Measurements from ENCODE around the gene KDSR. TPM values are rescaled to one million over a fixed set of nuclear protein-coding genes. Genes with fewer than 3 reads are reported as not detected.

The KDSR gene
- polyA plus RNA-seq, 3 donors: 39.3 to 51.5 (median 42.7) TPM

GRCh38 chr18:63315131-63315662 lies 51.8 kb downstream of the KDSR start:
- no peak for DNase-seq (ENCODE audit: extremely low read depth in 1 of 11, low read depth in 9 of 11, low spot score in 4 of 11)

GRCh38 chr18:63314062-63314790 lies 52.8 kb downstream of the KDSR start:
- DNase-seq (ENCODE audit: extremely low read depth in 1 of 11, low read depth in 9 of 11, low spot score in 4 of 11): no peak

- no peak for DNase-seq (ENCODE audit: extremely low read depth in 1 of 11, low read depth in 9 of 11, low spot score in 4 of 11)
Observed at GRCh38 chr18:63313396-63313917, 53.5 kb downstream of the KDSR start.

DNA sequence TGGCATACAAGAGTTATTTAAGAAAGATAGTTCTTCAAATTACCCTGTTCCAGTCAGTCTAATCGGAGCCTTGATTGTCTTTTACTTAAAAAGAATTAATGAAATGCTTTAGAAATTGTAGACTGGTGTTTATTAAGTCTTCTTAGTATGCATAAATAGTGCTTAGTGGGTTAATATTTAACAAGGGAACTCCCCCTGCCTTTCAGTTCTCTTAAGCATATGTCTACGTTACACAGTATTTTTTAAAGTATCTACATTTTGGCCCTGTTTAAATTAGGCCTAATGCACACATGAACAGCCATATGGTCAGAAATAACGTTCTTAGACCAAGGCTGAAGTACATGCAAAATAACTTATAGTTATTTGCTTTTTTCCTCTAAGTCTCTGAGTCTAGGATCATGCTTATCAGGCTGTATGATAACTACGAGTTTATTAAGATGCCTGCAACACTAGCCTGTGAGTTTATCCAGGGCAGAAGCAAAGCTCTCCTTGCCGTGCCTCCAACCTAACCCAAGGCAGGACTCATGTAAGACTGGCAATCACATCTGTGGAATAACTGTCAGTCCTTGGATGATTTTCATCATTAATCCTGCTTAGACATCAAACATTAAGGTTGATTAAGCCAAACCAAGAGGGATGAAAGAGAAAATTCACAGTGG lies 54.1 kb downstream of the KDSR start:
- DNase-seq (ENCODE audit: extremely low read depth in 1 of 11, low read depth in 9 of 11, low spot score in 4 of 11): no peak

- DNase-seq (ENCODE audit: extremely low read depth in 1 of 11, low read depth in 9 of 11, low spot score in 4 of 11): no peak
Observed at GRCh38 chr18:63312019-63312409, 55.0 kb downstream of the KDSR start.

DNA sequence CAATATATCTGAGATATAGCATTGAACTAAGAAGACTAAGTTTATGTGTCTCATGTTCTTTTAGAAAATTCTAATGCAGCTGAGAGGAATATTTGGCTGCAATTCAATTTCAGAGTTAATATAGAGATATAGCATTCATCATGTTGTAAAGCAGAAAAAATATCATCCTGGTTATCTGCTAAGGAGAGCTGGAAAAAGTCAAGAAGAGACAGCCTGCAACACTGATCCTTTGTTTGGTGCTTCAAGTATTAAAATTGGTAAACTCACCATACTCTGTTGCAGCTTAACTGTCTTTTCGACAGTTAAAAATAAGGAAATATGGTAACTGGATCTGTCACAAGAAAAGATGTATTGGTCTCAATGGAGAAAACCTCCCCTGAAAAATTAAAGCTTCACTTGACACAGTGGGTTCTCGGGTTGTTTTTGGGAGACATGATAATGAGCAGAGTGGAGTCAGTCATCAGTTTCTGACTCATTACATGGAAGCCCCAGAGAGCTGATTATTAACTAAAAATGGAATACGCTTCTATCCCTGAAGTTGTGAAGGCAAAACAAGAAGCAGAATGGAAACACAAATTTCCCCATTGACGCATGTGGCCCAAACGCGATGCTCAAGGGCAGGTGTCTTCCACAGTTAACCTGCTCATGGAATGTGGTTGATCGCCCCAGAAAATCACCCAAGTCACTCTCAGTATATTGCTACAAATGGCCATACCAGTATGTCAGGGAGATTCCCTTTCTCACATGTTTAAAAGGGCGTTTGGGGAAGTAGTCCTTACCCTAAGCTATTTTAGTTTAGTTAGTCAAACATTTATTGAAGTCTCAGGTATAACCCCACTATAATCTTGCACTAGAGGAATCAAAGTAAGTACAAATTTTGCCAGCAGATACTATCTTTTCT lies 55.6 kb downstream of the KDSR start:
- no peak for DNase-seq (ENCODE audit: extremely low read depth in 1 of 11, low read depth in 9 of 11, low spot score in 4 of 11)

- no peak for DNase-seq (ENCODE audit: extremely low read depth in 1 of 11, low read depth in 9 of 11, low spot score in 4 of 11)
Observed at GRCh38 chr18:63309422-63309821, 57.6 kb downstream of the KDSR start.

DNA sequence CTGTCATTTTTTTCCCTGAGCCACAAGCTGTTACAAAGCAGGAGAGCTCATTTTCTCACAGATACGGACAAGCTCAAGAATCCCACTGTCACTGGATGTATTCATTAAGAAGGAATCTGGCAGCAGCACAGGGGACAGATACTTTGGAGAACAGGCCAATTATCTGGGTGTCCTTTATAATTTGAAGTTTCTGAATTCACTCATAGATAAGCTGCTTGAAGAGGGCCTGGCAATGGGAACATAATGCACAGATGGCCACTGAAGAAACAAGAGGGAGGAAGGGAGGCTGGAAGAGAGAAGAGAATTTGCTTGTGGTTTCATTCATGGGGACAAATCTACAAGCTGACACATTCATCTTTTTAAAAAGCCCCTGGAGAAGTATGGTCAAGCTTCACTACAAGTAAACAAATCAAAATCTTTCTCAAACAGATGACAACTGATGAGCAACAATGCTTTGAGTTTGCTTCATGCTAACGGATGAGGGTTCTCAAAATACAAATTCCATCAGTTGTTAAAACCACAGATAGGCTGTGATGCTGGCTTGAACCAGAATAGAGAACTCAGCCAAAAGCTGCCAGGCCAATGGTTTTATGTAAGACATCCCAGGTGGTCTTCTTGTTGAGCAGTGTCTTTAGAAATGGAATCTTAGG lies 59.3 kb downstream of the KDSR start:
- no peak for DNase-seq (ENCODE audit: extremely low read depth in 1 of 11, low read depth in 9 of 11, low spot score in 4 of 11)

GRCh38 chr18:63306819-63307550 lies 60.0 kb downstream of the KDSR start:
- DNase-seq (ENCODE audit: extremely low read depth in 1 of 11, low read depth in 9 of 11, low spot score in 4 of 11): no peak

- DNase-seq (ENCODE audit: extremely low read depth in 1 of 11, low read depth in 9 of 11, low spot score in 4 of 11): no peak
Observed at GRCh38 chr18:63306249-63306648, 60.8 kb downstream of the KDSR start.

DNA sequence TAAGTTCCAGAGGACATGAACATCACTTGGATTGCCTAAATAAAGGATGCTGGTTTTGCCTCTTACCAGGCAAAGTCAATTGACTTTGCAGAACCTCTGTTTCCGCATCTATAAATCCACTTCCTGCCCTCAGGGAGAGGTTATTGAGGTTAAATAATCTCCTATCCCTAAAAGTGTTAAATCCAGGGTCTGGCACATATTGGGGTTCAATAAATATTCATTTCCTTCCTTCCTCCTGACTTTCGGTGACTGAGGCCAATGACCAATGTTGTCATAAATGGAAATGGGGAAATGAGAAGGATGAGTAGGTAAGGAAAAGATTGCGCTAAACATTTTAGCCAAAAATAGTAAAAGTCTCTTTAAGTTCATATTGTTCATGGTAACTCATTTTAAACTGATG lies 63.5 kb downstream of the KDSR start:
- no peak for DNase-seq (ENCODE audit: extremely low read depth in 1 of 11, low read depth in 9 of 11, low spot score in 4 of 11)

- no peak for DNase-seq (ENCODE audit: extremely low read depth in 1 of 11, low read depth in 9 of 11, low spot score in 4 of 11)
Observed at GRCh38 chr18:63302636-63303405, 64.2 kb downstream of the KDSR start.

DNA sequence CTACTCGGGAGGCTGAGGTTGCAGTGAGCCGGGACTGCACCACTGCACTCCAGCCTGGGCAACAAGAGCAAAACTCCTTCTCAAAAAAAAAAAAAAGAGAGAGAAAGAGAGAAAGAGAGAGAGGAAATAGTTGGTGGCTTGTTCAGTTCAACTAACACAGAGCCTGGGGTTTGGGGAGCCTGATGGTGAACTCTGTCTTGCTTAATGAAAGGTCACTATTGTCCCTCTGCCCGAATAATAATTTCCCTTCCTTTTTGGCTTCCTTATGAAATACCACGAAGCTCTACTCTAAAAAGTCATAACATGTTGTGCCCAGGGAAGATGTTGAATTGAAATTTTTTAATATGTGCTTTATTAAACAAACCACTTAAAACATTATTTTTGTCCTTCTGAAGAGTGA lies 64.8 kb downstream of the KDSR start:
- no peak for DNase-seq (ENCODE audit: extremely low read depth in 1 of 11, low read depth in 9 of 11, low spot score in 4 of 11)

- no peak for DNase-seq (ENCODE audit: extremely low read depth in 1 of 11, low read depth in 9 of 11, low spot score in 4 of 11)
Observed at GRCh38 chr18:63301434-63301833, 65.6 kb downstream of the KDSR start.

GRCh38 chr18:63299837-63300745 lies 66.9 kb downstream of the KDSR start:
- no peak for DNase-seq (ENCODE audit: extremely low read depth in 1 of 11, low read depth in 9 of 11, low spot score in 4 of 11)
